Lower lobe of right lung (tissue), 2 donors: Measurements from ENCODE around the gene PAM16. TPM values are rescaled to one million over a fixed set of nuclear protein-coding genes. Genes with fewer than 3 reads are reported as not detected.
A peak's percentile ranks its signal among the peaks of the same experiment; 100 is the strongest.

ENCODE experiments used
- ATAC-seq, 2 donors: fragments of 200-7000 bp; cut with Tn5 transposase; one replicate each; pipeline ENCODE4 v1.9.1; 2020 to 2022; ENCODE audit warnings: mild to moderate bottlenecking in 2 of 2, moderate library complexity in 2 of 2
- DNase-seq: peaks from one replicate; pipeline ENCODE4 v3.0.0-alpha.2; 2020
- H3K27ac ChIP-seq: fragments of 200-600 bp; one replicate; pipeline ENCODE4 v1.8.0; 2022
- H3K27me3 ChIP-seq: fragments of 200-600 bp; one replicate; pipeline ENCODE4 v1.8.0; 2022; ENCODE audit warnings: low read depth
- H3K36me3 ChIP-seq: fragments of 200-600 bp; one replicate; pipeline ENCODE4 v1.8.0; 2022; ENCODE audit warnings: mild to moderate bottlenecking
- H3K4me1 ChIP-seq: fragments of 200-600 bp; one replicate; pipeline ENCODE4 v1.8.0; 2022
- H3K4me3 ChIP-seq: fragments of 200-600 bp; one replicate; pipeline ENCODE4 v1.8.0; 2022; ENCODE audit warnings: mild to moderate bottlenecking
- H3K9me3 ChIP-seq: fragments of 200-600 bp; one replicate; pipeline ENCODE4 v1.8.0; 2022
- CTCF ChIP-seq: fragments of 200-600 bp; IDR thresholded peaks from one replicate; pipeline ENCODE4 v1.8.0; 2022; ENCODE audit warnings: antibody characterized with exemption, mild to moderate bottlenecking
- intact Hi-C: fragments of 100-400 bp; cut with DNase I; formaldehyde crosslinking; loops from one replicate; pipeline ENCODE4 v1.11.0; 2022
- total RNA-seq: library from RNA; stranded (reverse); fragmentation: NEBNext Ultra II Directional; extraction: Animal tissue kit (Norgen Biotek cat#: 25700); gene quantifications from one replicate; pipeline ENCODE4 v1.2.1, GENCODE V29; 2021
- donor health status: DM: no; HTN: yes; CAD: no; lungs with severe emphysema.

Gene PAM16
- total RNA-seq, 1 donor from 2014 or later, result 40.0 TPM

GRCh38 chr16:4319454-4320421 is 31.4 kb downstream of the PAM16 start:
- TF ChIP-seq CTCF, result no peak
- H3K27ac ChIP-seq, result peak overlapping the region; percentile 82
- H3K9me3 ChIP-seq, result no peaks in the 10 kb centered on the region
- intact Hi-C loops, result no loop called here
- DNase-seq, result no peak
- H3K4me3 ChIP-seq, result peak overlapping the region; percentile 11
- H3K36me3 ChIP-seq, result no peaks in the 10 kb centered on the region
- ATAC-seq, result no peak
- peaks cover 5% of the 10 kb centered on the region for H3K27me3 ChIP-seq
- peaks cover 84% of the 10 kb centered on the region for H3K4me1 ChIP-seq

GRCh38 chr16:4318967-4319366 is 32.2 kb downstream of the PAM16 start:
- Histone ChIP-seq H3K27me3 (peaks cover 11% of the 10 kb centered on the region), H3K4me1 (peaks cover 84% of the 10 kb centered on the region), H3K27ac (peak overlapping the region; percentile 82), H3K36me3 (no peaks in the 10 kb centered on the region), H3K9me3 (no peaks in the 10 kb centered on the region), H3K4me3 (no peak overlapping the region)
- TF ChIP-seq CTCF, result no peak
- DNase-seq (no peak), ATAC-seq (no peak)
- intact Hi-C loops, result no loop called here

GRCh38 chr16:4318451-4318910 is 32.6 kb downstream of the PAM16 start:
- peaks cover 11% of the 10 kb centered on the region for H3K27me3 ChIP-seq
- ATAC-seq (no peak), DNase-seq (no peak)
- no peaks in the 10 kb centered on the region for H3K9me3 ChIP-seq
- no peaks in the 10 kb centered on the region for H3K36me3 ChIP-seq
- peaks cover 84% of the 10 kb centered on the region for H3K4me1 ChIP-seq
- no peak for TF ChIP-seq CTCF
- intact Hi-C loops, result no loop called here
- H3K4me3 ChIP-seq, result peak overlapping the region; percentile 4
- peak overlapping the region; percentile 82 for H3K27ac ChIP-seq

- Histone ChIP-seq H3K4me1 (peaks cover 77% of the 10 kb centered on the region), H3K36me3 (no peaks in the 10 kb centered on the region), H3K27me3 (peaks cover 11% of the 10 kb centered on the region), H3K27ac (peak overlapping the region; percentile 82), H3K9me3 (no peaks in the 10 kb centered on the region), H3K4me3 (peak overlapping the region; percentile 66)
- ATAC-seq (peak in 1 of 2 donors; percentile 1), DNase-seq (no peak)
- intact Hi-C loops, result no loop called here
- no peak for TF ChIP-seq CTCF
These were observed 33.3 kb downstream of the PAM16 start for GRCh38 chr16:4317532-4318450.

- DNase-seq, result peak; percentile 84
These were observed 34.1 kb downstream of the PAM16 start for GRCh38 chr16:4316864-4317531.

More at GRCh38 chr16:4316864-4317531, 34.1 kb downstream of the PAM16 start:
- peak overlapping the region; percentile 82 for H3K27ac ChIP-seq
- intact Hi-C loops, result no loop called here
- H3K36me3 ChIP-seq, result no peaks in the 10 kb centered on the region
- H3K9me3 ChIP-seq, result no peaks in the 10 kb centered on the region
- H3K4me1 ChIP-seq, result peaks cover 69% of the 10 kb centered on the region
- TF ChIP-seq CTCF, result no peak
- H3K4me3 ChIP-seq, result peak overlapping the region; percentile 66
- peak; percentile 56 to 66 for ATAC-seq
- peaks cover 11% of the 10 kb centered on the region for H3K27me3 ChIP-seq
